Measurements from ENCODE around the gene JARID2. TPM values are rescaled to one million over a fixed set of nuclear protein-coding genes. Genes with fewer than 3 reads are reported as not detected.

JARID2 gene
- total RNA-seq, 4 donors from 2014 or later: 10.8 to 31.6 (median 14.3) TPM

GRCh38 chr6:15508441-15508871 is 262.6 kb downstream of the JARID2 start:
- DNase-seq (ENCODE audit: low spot score) (no peak), ATAC-seq (ENCODE audit: low FRiP score) (no peak)
- TF ChIP-seq, protein P1, sequence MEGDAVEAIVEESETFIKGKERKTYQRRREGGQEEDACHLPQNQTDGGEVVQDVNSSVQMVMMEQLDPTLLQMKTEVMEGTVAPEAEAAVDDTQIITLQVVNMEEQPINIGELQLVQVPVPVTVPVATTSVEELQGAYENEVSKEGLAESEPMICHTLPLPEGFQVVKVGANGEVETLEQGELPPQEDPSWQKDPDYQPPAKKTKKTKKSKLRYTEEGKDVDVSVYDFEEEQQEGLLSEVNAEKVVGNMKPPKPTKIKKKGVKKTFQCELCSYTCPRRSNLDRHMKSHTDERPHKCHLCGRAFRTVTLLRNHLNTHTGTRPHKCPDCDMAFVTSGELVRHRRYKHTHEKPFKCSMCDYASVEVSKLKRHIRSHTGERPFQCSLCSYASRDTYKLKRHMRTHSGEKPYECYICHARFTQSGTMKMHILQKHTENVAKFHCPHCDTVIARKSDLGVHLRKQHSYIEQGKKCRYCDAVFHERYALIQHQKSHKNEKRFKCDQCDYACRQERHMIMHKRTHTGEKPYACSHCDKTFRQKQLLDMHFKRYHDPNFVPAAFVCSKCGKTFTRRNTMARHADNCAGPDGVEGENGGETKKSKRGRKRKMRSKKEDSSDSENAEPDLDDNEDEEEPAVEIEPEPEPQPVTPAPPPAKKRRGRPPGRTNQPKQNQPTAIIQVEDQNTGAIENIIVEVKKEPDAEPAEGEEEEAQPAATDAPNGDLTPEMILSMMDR (IDR thresholded peaks at IDR 0.05): no peak

DNA sequence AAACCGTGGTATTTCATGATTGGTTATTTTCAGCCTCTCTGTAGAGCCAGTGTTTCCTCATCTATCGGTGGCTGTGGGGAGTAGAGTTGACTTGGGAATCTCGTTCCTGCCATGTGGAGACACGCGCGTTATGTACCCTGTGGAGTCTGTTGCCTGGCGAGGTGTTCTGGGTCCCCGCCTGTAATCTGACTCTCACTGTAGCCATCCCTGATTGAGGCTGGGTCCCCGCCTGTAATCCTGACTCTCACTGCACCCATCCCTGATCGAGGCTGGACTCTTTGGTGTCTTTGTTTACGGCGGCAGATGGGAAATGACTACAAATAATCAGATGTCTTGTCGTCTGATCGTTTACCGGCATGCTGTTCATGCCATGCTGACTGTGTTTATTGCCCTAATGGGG is 263.1 kb downstream of the JARID2 start:
- TF ChIP-seq, protein P1 (IDR thresholded peaks at IDR 0.05): no peak
- no peak for ATAC-seq (ENCODE audit: low FRiP score)
- DNase-seq (ENCODE audit: low spot score): no peak

- DNase-seq (ENCODE audit: low spot score) (no peak), ATAC-seq (ENCODE audit: low FRiP score) (no peak)
- TF ChIP-seq, protein P1 (IDR thresholded peaks at IDR 0.05): no peak
These were observed 263.6 kb downstream of the JARID2 start for GRCh38 chr6:15509335-15509933.

DNA sequence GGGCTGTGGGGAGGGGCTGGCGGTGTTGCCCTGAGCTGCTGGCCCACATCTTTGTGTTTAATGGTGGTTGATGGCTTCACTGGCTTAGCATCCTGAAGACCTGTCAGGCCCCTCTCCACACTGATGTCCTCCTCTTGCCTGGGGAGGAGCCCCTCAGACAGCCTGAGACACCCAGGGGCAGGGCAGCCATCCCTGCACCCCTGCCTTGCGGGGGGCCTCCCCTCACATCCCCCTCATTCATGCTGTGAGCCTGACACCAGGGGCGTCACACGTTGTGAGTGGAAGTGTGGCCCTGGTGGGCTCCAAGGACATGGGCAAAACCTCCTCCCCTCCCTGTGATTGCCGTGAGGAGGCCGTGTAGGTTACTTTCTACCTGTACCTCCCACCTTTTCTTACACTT is 264.3 kb downstream of the JARID2 start:
- no peak for DNase-seq (ENCODE audit: low spot score)
- no peak for ATAC-seq (ENCODE audit: low FRiP score)
- TF ChIP-seq, protein P1 (IDR thresholded peaks at IDR 0.05): no peak

GRCh38 chr6:15510536-15511247 is 264.8 kb downstream of the JARID2 start:
- TF ChIP-seq, protein P1 (IDR thresholded peaks at IDR 0.05): no peak
- DNase-seq (ENCODE audit: low spot score): no peak

GRCh38 chr6:15511248-15512125 is 265.6 kb downstream of the JARID2 start:
- TF ChIP-seq, protein P1 (IDR thresholded peaks at IDR 0.05): no peak
- DNase-seq (ENCODE audit: low spot score): no peak
- no peak for ATAC-seq (ENCODE audit: low FRiP score)

More at GRCh38 chr6:15510536-15511247, 264.8 kb downstream of the JARID2 start:
- no peak for ATAC-seq (ENCODE audit: low FRiP score)
